RWPE2 (cell line): ENCODE results near the gene KIF21B.
"Not testable (repeated sequence)": the region's sequence is repeated elsewhere in the genome, so short reads cannot be mapped to it uniquely, and the experiment has no call there.

Source experiments
- ATAC-seq: fragments of 200-7000 bp; cut with Tn5 transposase; 3 replicates; pipeline ENCODE4 v1.9.1; 2021; ENCODE audit warnings: low read depth
- DNase-seq: peaks from one replicate; pipeline ENCODE4 v3.0.0-alpha.2; 2020; ENCODE audit warnings: low spot score
- H3K27ac ChIP-seq: fragments of 450-650 bp; 2 replicates; pipeline ENCODE4 v1.5.1; 2017; ENCODE audit warnings: mild to moderate bottlenecking; ENCODE audit not compliant: poor library complexity, severe bottlenecking
- H3K27me3 ChIP-seq: fragments of 250-450 bp; sonication (Bioruptor Pico); 2 replicates; pipeline ENCODE4 v1.5.1; 2021; ENCODE audit warnings: mild to moderate bottlenecking, moderate library complexity; ENCODE audit not compliant: insufficient read depth, poor library complexity, severe bottlenecking
- H3K36me3 ChIP-seq: fragments of 250-450 bp; sonication (Bioruptor Pico); 2 replicates; pipeline ENCODE4 v1.5.1; 2020; ENCODE audit warnings: low read depth, mild to moderate bottlenecking, moderate library complexity
- H3K4me1 ChIP-seq: fragments of 250-450 bp; sonication (Bioruptor Pico); 2 replicates; pipeline ENCODE4 v1.5.1; 2021; ENCODE audit warnings: mild to moderate bottlenecking, moderate library complexity; ENCODE audit not compliant: insufficient read depth, poor library complexity, severe bottlenecking
- H3K4me3 ChIP-seq: fragments of 250-450 bp; sonication (Bioruptor Pico); 2 replicates; pipeline ENCODE4 v1.5.1; 2021; ENCODE audit warnings: mild to moderate bottlenecking, moderate library complexity; ENCODE audit not compliant: severe bottlenecking
- H3K9me3 ChIP-seq: fragments of 250-450 bp; sonication (Bioruptor Pico); 2 replicates; pipeline ENCODE4 v1.5.1; 2021; ENCODE audit warnings: mild to moderate bottlenecking, moderate library complexity; ENCODE audit not compliant: severe bottlenecking
- TF ChIP-seq, protein P1 (sequence below): fragments of 450-650 bp; IDR thresholded peaks from one replicate; pipeline ENCODE4 v1.5.1; 2017; ENCODE audit warnings: mild to moderate bottlenecking, moderate library complexity; ENCODE audit not compliant: poor library complexity, severe bottlenecking

KIF21B gene

GRCh38 chr1:200931776-200932175 lies 91.7 kb downstream of the KIF21B start:
- ATAC-seq: no peak
- TF ChIP-seq, protein P1, sequence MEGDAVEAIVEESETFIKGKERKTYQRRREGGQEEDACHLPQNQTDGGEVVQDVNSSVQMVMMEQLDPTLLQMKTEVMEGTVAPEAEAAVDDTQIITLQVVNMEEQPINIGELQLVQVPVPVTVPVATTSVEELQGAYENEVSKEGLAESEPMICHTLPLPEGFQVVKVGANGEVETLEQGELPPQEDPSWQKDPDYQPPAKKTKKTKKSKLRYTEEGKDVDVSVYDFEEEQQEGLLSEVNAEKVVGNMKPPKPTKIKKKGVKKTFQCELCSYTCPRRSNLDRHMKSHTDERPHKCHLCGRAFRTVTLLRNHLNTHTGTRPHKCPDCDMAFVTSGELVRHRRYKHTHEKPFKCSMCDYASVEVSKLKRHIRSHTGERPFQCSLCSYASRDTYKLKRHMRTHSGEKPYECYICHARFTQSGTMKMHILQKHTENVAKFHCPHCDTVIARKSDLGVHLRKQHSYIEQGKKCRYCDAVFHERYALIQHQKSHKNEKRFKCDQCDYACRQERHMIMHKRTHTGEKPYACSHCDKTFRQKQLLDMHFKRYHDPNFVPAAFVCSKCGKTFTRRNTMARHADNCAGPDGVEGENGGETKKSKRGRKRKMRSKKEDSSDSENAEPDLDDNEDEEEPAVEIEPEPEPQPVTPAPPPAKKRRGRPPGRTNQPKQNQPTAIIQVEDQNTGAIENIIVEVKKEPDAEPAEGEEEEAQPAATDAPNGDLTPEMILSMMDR: no peak
- H3K27ac ChIP-seq: no peak overlapping the region
- H3K4me3 ChIP-seq: no peak overlapping the region
- DNase-seq: no peak
- no peaks in the 10 kb centered on the region for H3K27me3 ChIP-seq
- no peaks in the 10 kb centered on the region for H3K4me1 ChIP-seq
- H3K9me3 ChIP-seq: no peaks in the 10 kb centered on the region
- H3K36me3 ChIP-seq: no peaks in the 10 kb centered on the region

DNA sequence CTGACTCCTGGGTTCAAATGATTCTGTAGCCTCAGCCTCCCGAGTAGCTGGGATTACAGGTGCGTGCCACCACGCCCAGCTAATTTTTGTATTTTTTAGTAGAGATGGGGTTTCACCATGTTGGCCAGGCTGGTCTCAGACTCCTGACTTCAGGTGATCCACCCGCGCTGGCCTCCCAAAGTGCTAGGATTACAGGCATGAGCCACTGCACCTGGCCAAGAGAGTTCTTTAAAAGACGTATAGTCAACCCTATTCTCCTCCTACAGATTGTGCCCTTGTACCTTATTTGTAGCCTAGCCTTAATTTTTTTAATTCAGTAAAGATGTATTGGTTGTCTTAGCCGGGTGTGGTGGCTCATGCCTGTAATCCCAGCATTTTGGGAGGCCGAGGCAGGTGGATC lies 93.2 kb downstream of the KIF21B start:
- not testable (repeated sequence) for DNase-seq, H3K9me3 ChIP-seq, ATAC-seq, H3K4me1 ChIP-seq, H3K27me3 ChIP-seq, H3K4me3 ChIP-seq, H3K27ac ChIP-seq, H3K36me3 ChIP-seq

GRCh38 chr1:200929530-200930278 lies 93.8 kb downstream of the KIF21B start:
- DNase-seq: no peak
- no peak overlapping the region for H3K27ac ChIP-seq
- H3K4me1 ChIP-seq: no peaks in the 10 kb centered on the region
- TF ChIP-seq, protein P1: no peak
- H3K27me3 ChIP-seq: no peaks in the 10 kb centered on the region
- H3K36me3 ChIP-seq: no peaks in the 10 kb centered on the region
- no peak for ATAC-seq
- no peak overlapping the region for H3K4me3 ChIP-seq
- H3K9me3 ChIP-seq: no peaks in the 10 kb centered on the region

- Histone ChIP-seq H3K27me3 (no peaks in the 10 kb centered on the region), H3K4me1 (no peaks in the 10 kb centered on the region), H3K27ac (no peak overlapping the region), H3K9me3 (no peaks in the 10 kb centered on the region), H3K36me3 (no peaks in the 10 kb centered on the region), H3K4me3 (no peak overlapping the region)
- TF ChIP-seq, protein P1: no peak
- ATAC-seq (peak; percentile 63; the same call in 2 of the 3 replicates), DNase-seq (no peak)
Observed at GRCh38 chr1:200925831-200926230, 97.7 kb downstream of the KIF21B start.

DNA sequence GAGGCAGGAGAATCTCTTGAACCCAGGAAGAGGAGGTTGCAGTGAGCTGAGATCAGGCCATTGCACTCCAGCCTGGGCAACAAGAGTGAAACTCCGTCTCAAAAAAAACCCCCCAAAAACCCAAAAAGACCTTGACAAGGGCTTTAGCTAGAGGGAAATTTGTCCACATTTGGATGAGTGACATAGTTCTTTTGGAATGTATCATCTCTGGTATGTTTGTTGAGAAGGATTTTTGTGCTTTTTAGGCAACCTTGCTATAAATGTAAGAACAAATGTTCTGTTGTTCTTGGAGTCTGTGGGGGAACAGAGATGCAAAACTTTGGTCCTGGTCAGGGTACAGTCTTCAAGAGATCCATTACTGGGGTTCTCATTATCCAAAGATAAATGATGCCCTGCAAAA lies 99.9 kb downstream of the KIF21B start:
- DNase-seq (no peak), ATAC-seq (no peak)
- Histone ChIP-seq H3K4me1 (no peaks in the 10 kb centered on the region), H3K27me3 (no peaks in the 10 kb centered on the region), H3K36me3 (no peaks in the 10 kb centered on the region), H3K27ac (no peak overlapping the region), H3K4me3 (no peak overlapping the region), H3K9me3 (no peaks in the 10 kb centered on the region)
- TF ChIP-seq, protein P1: no peak
